HEK293 (cell line): ENCODE results near the gene SLC51B.

Experiments
- CTCF ChIA-PET: fragments of 350-600 bp; formaldehyde crosslinking; extraction: SDS; loops from one replicate; lab custom pipeline; 2021; ENCODE audit warnings: antibody characterized with exemption; lab: Yijun Ruan, JAX
- POLR2A ChIA-PET: fragments of 300-600 bp; formaldehyde crosslinking; extraction: SDS; loops from one replicate; lab custom pipeline; 2020; ENCODE audit warnings: antibody characterized with exemption, inconsistent platforms; lab: Yijun Ruan, JAX
- H3K27ac ChIP-seq: fragments of 200-500 bp; sonication (Bioruptor generic); 2 replicates; pipeline ENCODE4 v1.5.1; 2014; ENCODE audit warnings: low read depth, low read length, control low read depth, inconsistent platforms; ENCODE audit errors: extremely low read depth
- H3K36me3 ChIP-seq, 2 experiments: fragments of 200-500 bp in 1 of 2; sonication (Bioruptor generic) in 1 of 2; 1 replicate in 1 of 2; 2 replicates in 1 of 2; pipeline ENCODE4 v1.5.1; 2014 to 2017; ENCODE audit warnings: inconsistent platforms in 2 of 2, low read length in 2 of 2; ENCODE audit not compliant: control insufficient read depth in 2 of 2, insufficient read depth in 1 of 2
- H3K4me1 ChIP-seq: fragments of 200-500 bp; sonication (Bioruptor generic); 2 replicates; pipeline ENCODE4 v1.5.1; 2014; ENCODE audit warnings: mild to moderate bottlenecking, low read length, inconsistent platforms; ENCODE audit not compliant: control insufficient read depth, insufficient read depth
- H3K4me3 ChIP-seq: 2 replicates; pipeline ENCODE4 v1.5.1; 2011; ENCODE audit warnings: low read depth, mild to moderate bottlenecking, control low read depth, low read length, moderate library complexity
- H3K9me3 ChIP-seq: fragments of 200-500 bp; sonication (Bioruptor generic); 2 replicates; pipeline ENCODE4 v1.5.1; 2014; ENCODE audit warnings: low read depth, low read length, inconsistent platforms; ENCODE audit not compliant: control insufficient read depth, insufficient read depth
- EGR2 ChIP-seq: fragments of 450-650 bp; formaldehyde crosslinking; IDR thresholded peaks from 2 replicates; pipeline ENCODE4 v1.5.1; 2016; ENCODE audit warnings: low read depth, missing biosample characterization, missing genetic modification characterization
- GLI2 ChIP-seq: fragments of 450-650 bp; formaldehyde crosslinking; IDR thresholded peaks from 2 replicates; pipeline ENCODE4; 2017; ENCODE audit warnings: missing biosample characterization, missing genetic modification characterization, low read depth, borderline replicate concordance
- GLIS2 ChIP-seq: fragments of 450-650 bp; formaldehyde crosslinking; IDR thresholded peaks from 2 replicates; pipeline ENCODE4 v1.5.1; 2016; ENCODE audit warnings: missing biosample characterization, missing genetic modification characterization
- MEIS1 ChIP-seq: sonication (generic); formaldehyde crosslinking; IDR thresholded peaks from 2 replicates; pipeline ENCODE4 v1.8.1; 2022; ENCODE audit warnings: missing genetic modification reagents, mild to moderate bottlenecking, borderline replicate concordance
- TCF7L2 ChIP-seq: IDR thresholded peaks from 2 replicates; pipeline ENCODE4 v1.6.1; 2011; ENCODE audit warnings: low read depth, mild to moderate bottlenecking, inconsistent platforms, low read length, moderate library complexity, borderline replicate concordance
- YY1 ChIP-seq: fragments of 450-650 bp; formaldehyde crosslinking; IDR thresholded peaks from 2 replicates; pipeline ENCODE4 v1.5.1; 2018; ENCODE audit warnings: missing biosample characterization, missing genetic modification characterization
- ZFHX2 ChIP-seq: fragments of 450-650 bp; formaldehyde crosslinking; conservative IDR thresholded peaks from 2 replicates; pipeline ENCODE4 v1.5.1; 2016; ENCODE audit warnings: missing biosample characterization, missing genetic modification characterization
- ZNF146 ChIP-seq: fragments of 450-650 bp; formaldehyde crosslinking; IDR thresholded peaks from 2 replicates; pipeline ENCODE4 v1.5.1; 2016; ENCODE audit warnings: missing biosample characterization, missing genetic modification characterization
- ZNF26 ChIP-seq: fragments of 450-650 bp; formaldehyde crosslinking; IDR thresholded peaks from 2 replicates; pipeline ENCODE4 v1.5.1; 2016; ENCODE audit warnings: missing biosample characterization, missing genetic modification characterization
- ZNF362 ChIP-seq: fragments of 450-650 bp; formaldehyde crosslinking; IDR thresholded peaks from 2 replicates; pipeline ENCODE4 v1.5.1; 2016; ENCODE audit warnings: missing biosample characterization, missing genetic modification characterization
- ZNF394 ChIP-seq: fragments of 450-650 bp; formaldehyde crosslinking; IDR thresholded peaks from 2 replicates; pipeline ENCODE4 v1.5.1; 2016; ENCODE audit warnings: missing biosample characterization, missing genetic modification characterization, mild to moderate bottlenecking, moderate library complexity, borderline replicate concordance
- ZNF398 ChIP-seq: fragments of 450-650 bp; formaldehyde crosslinking; IDR thresholded peaks from 2 replicates; pipeline ENCODE4 v1.5.1; 2017; ENCODE audit warnings: missing biosample characterization, missing genetic modification characterization
- ZNF580 ChIP-seq: fragments of 450-650 bp; formaldehyde crosslinking; IDR thresholded peaks from 2 replicates; pipeline ENCODE4 v1.5.1; 2016; ENCODE audit warnings: missing biosample characterization, missing genetic modification characterization

SLC51B gene

GRCh38 chr15:65067645-65068402, 22.6 kb downstream of the SLC51B start, which contains the start of gene RASL12:
Gene RASL12 (minus strand): TSS chr15:65067991. CDS start chr15:65067835, 156 bp downstream.
- Histone ChIP-seq H3K4me1 (no peaks in the 10 kb centered on the region), H3K36me3 (no peaks in the 10 kb centered on the region), H3K4me3 (no peak within 1 kb of the TSS), H3K9me3 (no peaks in the 10 kb centered on the region), H3K27ac (no peak within 1 kb of the TSS)
- ChIA-PET CTCF (interaction anchor here (1.1 to 1.5 kb wide), 2 partner anchors 14 to 15 kb away, joined by 3 to 8 read pairs; no protein-coding TSS in a partner anchor), POLR2A (interaction anchor here (0.7 kb wide), 1 partner anchor 429 kb away, joined by 3 read pairs; no protein-coding TSS in a partner anchor)
- TF ChIP-seq YY1 (no peak), ZNF398 (tag by site-specific recombination) (no peak), ZNF146 (tag by site-specific recombination) (no peak), GLIS2 (tag by site-specific recombination) (no peak), ZNF394 (tag by site-specific recombination) (no peak)

- ChIA-PET POLR2A (interaction anchor here (0.7 kb wide), 1 partner anchor 428 kb away, joined by 3 read pairs; no protein-coding TSS in a partner anchor), CTCF (interaction anchor here (0.5 to 1.5 kb wide), 3 partner anchors 14 to 16 kb away, joined by 3 to 8 read pairs (median 4); no protein-coding TSS in a partner anchor)
- H3K4me3 ChIP-seq, result no peak overlapping the region
- H3K27ac ChIP-seq, result no peak overlapping the region
- H3K9me3 ChIP-seq, result no peaks in the 10 kb centered on the region
- TF ChIP-seq MEIS1, result no peak
- TF ChIP-seq ZNF26 (tag by site-specific recombination), result no peak
- TF ChIP-seq ZNF362 (tag by site-specific recombination), result no peak
- TF ChIP-seq GLI2, result no peak
- TF ChIP-seq TCF7L2, result no peak
- H3K4me1 ChIP-seq, result no peaks in the 10 kb centered on the region
- H3K36me3 ChIP-seq, result no peaks in the 10 kb centered on the region
These were observed 23.2 kb downstream of the SLC51B start for GRCh38 chr15:65068403-65068788.

GRCh38 chr15:65069179-65069578, 24.0 kb downstream of the SLC51B start:
- CTCF ChIA-PET, result interaction anchor here (0.5 to 1.5 kb wide), 3 partner anchors 14 to 17 kb away, joined by 4 to 8 read pairs (median 5); no protein-coding TSS in a partner anchor
- H3K27ac ChIP-seq, result no peak overlapping the region
- peak; percentile 63 for TF ChIP-seq EGR2
- TF ChIP-seq ZFHX2 (tag by site-specific recombination), result peak; percentile 77
- no peak for TF ChIP-seq ZNF580 (tag by site-specific recombination)
- no peaks in the 10 kb centered on the region for H3K9me3 ChIP-seq
- H3K4me1 ChIP-seq, result no peaks in the 10 kb centered on the region
- POLR2A ChIA-PET, result no interaction called here
- no peak overlapping the region for H3K4me3 ChIP-seq
- H3K36me3 ChIP-seq, result no peaks in the 10 kb centered on the region
